ENCODE measurements around the gene CHD6.

CHD6 gene

GRCh38 chr20:41622584-41622983, 4.4 kb upstream of the CHD6 start:
- no peak for DNase-seq

- DNase-seq: no peak
Observed at GRCh38 chr20:41621971-41622370, 3.8 kb upstream of the CHD6 start.

- no peak for DNase-seq
Observed at GRCh38 chr20:41621421-41621820, 3.2 kb upstream of the CHD6 start.

GRCh38 chr20:41619360-41620100, 1.4 kb upstream of the CHD6 start:
- DNase-seq: no peak

GRCh38 chr20:41618807-41619311, 682 bp upstream of the CHD6 start:
- no peak for DNase-seq

- DNase-seq: peak; percentile 35 to 42
Observed at GRCh38 chr20:41617059-41617901, 897 bp downstream of the CHD6 start.

GRCh38 chr20:41616228-41616627, 1.9 kb downstream of the CHD6 start:
- no peak for DNase-seq

GRCh38 chr20:41615676-41616075, 2.5 kb downstream of the CHD6 start:
- no peak for DNase-seq

GRCh38 chr20:41615110-41615509, 3.1 kb downstream of the CHD6 start:
- no peak for DNase-seq

- DNase-seq: no peak
Observed at GRCh38 chr20:41613321-41613720, 4.9 kb downstream of the CHD6 start.

- DNase-seq: no peak
Observed at GRCh38 chr20:41609474-41609873, 8.7 kb downstream of the CHD6 start.

GRCh38 chr20:41608606-41609005, 9.6 kb downstream of the CHD6 start:
- DNase-seq: no peak

GRCh38 chr20:41607791-41608190, 10.4 kb downstream of the CHD6 start:
- DNase-seq: no peak

GRCh38 chr20:41604002-41604401, 14.2 kb downstream of the CHD6 start:
- no peak for DNase-seq

GRCh38 chr20:41601742-41602141, 16.4 kb downstream of the CHD6 start:
- DNase-seq: no peak

- DNase-seq: no peak
Observed at GRCh38 chr20:41600926-41601631, 17.1 kb downstream of the CHD6 start.

GRCh38 chr20:41599699-41600104, 18.5 kb downstream of the CHD6 start:
- no peak for DNase-seq

GRCh38 chr20:41598719-41599118, 19.5 kb downstream of the CHD6 start:
- DNase-seq: no peak

- DNase-seq: no peak
Observed at GRCh38 chr20:41594514-41595322, 23.5 kb downstream of the CHD6 start.

GRCh38 chr20:41592516-41593216, 25.5 kb downstream of the CHD6 start:
- DNase-seq: no peak

GRCh38 chr20:41587956-41588355, 30.2 kb downstream of the CHD6 start:
- DNase-seq: no peak

- DNase-seq: no peak
Observed at GRCh38 chr20:41587523-41587922, 30.7 kb downstream of the CHD6 start.

All from activated CD4-positive, alpha-beta T cell treated with anti-CD3 and anti-CD28 coated beads, Interleukin-2, amount 50 U/mL, for 4 hours (primary cell).